GM19351 (cell line): ENCODE measurements around the gene ANKDD1B.
"Not testable (repeated sequence)": the region's sequence is repeated elsewhere in the genome, so short reads cannot be mapped to it uniquely, and the experiment has no call there.

Source experiments
- ATAC-seq: cut with Tn5 transposase; IDR thresholded peaks from one replicate; pipeline ENCODE4 v1.9.1; 2021; ENCODE audit warnings: mild to moderate bottlenecking, moderate library complexity; ENCODE audit not compliant: unreplicated experiment

Gene ANKDD1B

DNA sequence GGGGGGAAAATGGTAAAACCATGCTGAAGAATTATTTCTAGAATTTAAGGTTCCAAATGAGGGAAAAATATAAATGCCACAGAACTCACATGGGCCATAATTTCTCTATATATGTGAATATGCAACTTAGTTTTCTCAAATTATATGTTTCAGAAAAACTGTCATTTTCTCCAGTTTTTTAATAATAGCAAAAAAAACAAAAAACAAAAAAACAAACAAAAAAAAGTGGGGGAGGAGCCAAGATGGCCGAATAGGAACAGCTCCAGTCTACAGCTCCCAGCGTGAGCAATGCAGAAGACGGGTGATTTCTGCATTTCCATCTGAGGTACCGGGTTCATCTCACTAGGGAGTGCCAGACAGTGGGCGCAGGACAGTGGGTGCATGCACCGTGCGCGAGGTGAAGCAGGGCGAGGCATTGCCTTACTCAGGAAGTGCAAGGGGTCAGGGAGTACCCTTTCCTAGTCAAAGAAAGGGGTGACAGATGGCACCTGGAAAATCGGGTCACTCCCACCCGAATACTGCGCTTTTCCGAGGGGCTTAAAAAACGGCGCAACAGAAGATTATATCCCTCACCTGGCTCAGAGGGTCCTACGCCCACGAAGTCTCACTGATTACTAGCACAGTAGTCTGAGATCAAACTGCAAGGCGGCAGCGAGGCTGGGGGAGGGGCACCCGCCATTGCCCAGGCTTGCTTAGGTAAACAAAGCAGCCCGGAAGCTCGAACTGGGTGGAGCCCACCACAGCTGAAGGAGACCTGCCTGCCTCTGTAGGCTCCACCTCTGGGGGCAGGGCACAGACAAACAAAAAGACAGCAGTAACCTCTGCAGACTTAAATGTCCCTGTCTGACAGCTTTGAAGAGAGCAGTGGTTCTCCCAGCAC, 84.5 kb downstream of the ANKDD1B start:
- not testable (repeated sequence) for ATAC-seq

GRCh38 chr5:75701856-75702255, 90.6 kb downstream of the ANKDD1B start:
- no peak for ATAC-seq

GRCh38 chr5:75706016-75706415, 94.8 kb downstream of the ANKDD1B start:
- ATAC-seq, result no peak

DNA sequence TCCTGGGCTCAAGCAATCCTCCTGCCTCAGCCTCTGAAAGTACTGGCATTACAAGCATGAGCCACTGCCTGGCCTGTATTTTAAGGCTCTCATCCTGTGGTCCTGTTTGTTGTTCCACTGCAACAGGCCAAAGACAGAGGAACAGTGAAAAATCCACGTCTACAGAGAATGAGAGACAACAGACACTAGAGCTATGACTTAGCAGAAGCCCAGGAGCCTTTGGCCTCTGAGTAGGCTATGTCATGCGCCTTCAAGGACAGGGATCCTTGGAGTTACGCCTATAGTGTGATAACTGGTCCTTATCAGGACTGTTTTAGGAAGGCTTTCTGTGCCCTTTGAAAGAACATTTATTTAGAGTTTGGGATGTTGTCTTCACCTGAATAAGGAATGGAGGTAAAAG, 95.5 kb downstream of the ANKDD1B start:
- no peak for ATAC-seq

DNA sequence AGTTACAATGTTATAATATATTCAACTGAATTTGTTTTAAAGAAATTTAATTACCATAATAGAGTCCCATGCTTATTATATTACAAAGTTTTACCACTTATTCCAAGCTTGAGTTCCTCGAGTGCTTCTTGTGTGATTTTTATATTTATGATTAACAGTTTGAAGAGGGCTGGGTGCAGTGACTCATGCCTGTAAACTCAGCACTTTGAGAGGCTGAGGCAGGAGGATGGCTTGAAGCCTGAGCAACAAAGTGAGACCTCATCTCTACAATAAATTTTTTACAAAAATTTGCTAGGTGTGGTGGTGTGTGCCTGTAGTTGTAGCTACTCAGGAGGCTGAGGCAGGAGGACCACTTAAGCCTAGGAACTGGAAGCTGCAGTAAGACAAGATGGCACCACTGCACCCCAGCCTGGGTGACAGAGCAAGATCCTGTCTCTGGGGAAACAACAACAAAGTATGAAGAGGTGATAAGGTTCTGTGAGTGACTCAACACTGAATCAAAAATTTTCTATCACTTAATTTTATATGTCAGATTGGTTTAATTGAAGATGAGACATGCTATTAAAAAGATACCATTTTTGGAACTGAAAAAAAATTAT, 96.8 kb downstream of the ANKDD1B start:
- no peak for ATAC-seq

DNA sequence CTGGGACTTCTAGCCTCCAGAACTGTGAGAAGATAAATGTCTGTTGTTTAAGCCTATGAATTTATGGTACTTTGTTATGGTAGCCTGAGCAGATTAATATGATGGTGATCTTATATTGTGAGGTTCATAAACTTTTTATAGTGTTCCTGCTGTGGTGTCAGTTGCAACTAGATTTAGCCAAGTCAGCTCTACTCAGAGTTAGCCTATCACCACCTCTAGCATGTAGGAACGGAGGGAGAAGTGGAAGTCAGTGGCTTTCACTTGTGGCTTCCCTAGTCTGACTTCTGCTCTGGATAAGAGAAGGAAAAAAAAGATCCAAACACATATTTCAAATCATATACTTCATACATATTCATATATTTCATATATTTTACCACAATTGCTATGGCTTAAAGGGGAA, 99.4 kb downstream of the ANKDD1B start:
- ATAC-seq, result no peak

DNA sequence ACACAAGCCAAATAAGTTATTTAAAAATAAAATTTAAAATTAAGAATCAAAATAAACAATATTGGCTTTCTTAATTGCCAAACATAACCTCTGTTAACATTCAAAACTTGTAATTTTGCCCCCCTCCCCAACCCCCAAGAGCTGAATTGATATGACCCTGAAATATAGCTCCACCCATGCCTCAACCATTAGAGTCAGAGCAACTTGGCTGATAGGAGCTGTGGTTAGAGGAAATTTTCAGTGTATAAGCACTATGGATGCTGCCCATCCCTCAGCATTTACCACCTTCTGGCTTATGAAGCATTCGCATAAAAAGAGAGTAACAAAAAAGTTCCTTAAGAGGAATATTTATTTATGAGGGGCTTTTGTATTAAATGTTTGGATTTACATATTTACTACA, 99.9 kb downstream of the ANKDD1B start:
- no peak for ATAC-seq

GRCh38 chr5:75712091-75712490, 100.8 kb downstream of the ANKDD1B start:
- no peak for ATAC-seq

DNA sequence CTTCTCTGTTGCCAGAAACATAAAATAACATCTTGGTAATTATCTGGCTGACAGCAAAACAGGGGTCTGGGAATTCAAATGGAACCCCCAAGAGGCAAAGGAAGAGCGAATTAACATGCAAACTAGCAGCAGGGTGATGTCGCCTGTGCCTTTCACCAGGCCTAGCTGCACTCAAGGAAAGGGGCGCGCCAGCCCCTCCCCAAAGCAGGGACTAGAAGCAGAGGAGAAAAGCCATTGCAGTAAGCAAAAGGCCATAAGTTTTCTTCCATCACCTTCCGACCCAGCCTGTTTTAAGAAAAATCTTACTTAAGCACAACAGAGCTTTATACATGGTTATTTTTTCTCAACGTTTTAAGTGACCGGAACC, 105.4 kb downstream of the ANKDD1B start:
- ATAC-seq, result peak; percentile 17

DNA sequence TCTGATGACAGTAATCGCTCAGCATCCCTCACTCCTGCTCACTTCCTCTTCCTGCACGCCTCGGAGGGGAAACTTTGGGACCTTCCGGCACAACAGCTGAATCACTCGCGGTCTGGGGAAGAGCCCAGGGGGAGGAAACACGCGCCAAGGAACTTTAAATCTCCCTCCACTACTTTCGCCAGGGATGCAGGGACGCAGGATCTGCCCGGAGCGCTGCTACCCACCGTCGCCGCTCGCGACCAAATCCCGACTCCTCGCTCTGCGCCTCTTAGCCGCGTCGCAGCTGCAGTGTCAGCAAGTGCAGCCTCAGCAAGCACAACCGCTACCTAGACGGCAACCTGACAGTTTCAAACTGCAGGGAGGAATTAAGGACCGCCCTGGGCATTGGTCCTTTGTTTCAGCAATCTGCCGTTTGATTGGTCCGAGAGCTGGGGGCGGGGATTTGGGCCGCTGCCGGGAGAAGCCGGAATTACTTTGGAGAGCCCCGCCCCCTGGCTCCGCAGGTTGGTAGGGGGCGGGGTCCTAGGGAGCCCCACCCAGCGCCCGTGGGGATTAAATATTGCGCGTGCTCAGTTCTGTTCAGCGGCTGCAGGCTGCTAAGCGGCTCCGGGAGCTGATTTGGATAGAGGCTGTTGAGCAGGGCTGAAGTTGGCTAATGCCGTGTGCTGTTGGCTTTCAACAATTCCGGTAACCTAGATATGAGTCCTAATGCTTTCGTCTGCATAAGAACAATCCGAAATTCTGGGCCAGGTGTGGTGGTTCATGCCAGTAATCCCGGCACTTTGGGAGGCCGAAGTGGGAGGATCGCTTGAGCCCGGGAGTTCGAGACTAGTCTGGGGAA, 106.0 kb downstream of the ANKDD1B start, which contains the start of gene POC5:
TSS of gene POC5 (minus strand) at position 356 of the 841 bp plus-strand sequence. CDS start 4,500 bp downstream, outside the sequence.
- peak; percentile 92 for ATAC-seq

DNA sequence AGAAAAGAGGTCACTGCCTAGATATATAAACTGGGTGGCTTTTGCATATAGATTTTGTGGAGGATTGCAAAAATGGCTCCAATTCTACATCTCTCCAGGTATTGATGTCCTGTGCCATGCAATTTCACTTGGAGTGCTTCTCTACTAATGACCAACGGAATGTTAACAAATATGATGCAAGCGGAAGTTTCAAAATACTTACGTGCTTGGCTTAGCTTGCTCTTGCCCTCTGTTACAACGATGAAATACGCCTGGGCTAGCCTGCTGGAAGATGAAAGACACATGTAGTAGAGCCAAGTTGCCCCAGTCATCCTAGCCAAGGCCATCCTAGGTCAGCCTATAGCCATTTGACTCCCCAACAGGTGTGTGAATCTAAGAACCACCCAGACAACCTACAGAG, 109.6 kb downstream of the ANKDD1B start:
- ATAC-seq, result no peak
